Ovary (tissue), 3 donors: ENCODE data around the gene PIEZO1.

Source experiments
- EP300 ChIP-seq: sonication (generic); formaldehyde crosslinking; IDR thresholded peaks from one replicate; pipeline ENCODE4 v1.6.1; 2017; ENCODE audit warnings: antibody characterized with exemption
- POLR2A ChIP-seq: fragments of 450-650 bp; IDR thresholded peaks from one replicate; pipeline ENCODE4 v1.6.1; 2017; ENCODE audit warnings: antibody characterized with exemption, mild to moderate bottlenecking, moderate library complexity
- TF ChIP-seq, protein P1 (sequence below), 3 donors: fragments of 450-650 bp in 2 of 3; fragments of 200-600 bp in 1 of 3; IDR thresholded peaks; one replicate each; pipeline versions ENCODE4 v1.5.1 to v1.8.0; 2016 to 2022; ENCODE audit warnings: antibody characterized with exemption in 3 of 3, mild to moderate bottlenecking in 1 of 3
- donor health status: DM: no; HTN: no; CAD: no.

DNA sequence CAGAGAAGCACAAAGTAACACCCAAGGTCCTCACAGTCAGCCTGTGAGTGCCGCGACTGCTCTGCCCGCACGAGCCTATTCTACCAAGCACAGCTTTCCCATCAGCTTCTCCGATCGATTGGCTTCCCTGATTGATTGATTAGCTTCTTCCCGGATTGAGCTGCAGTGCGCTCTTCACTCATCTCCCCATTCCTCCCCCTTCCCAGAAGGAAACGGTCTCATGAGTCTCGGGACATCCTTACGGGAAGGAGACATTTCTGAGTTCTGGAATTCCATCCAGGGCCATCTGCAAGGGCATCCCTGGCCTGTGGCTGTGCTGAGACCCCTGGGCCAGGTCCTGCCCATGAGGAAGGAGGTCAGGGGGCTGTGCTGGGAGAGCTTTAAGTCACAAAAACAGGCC lies 18.0 kb downstream of the PIEZO1 start:
- TF ChIP-seq EP300 (no peak), POLR2A (no peak)
- TF ChIP-seq, protein P1, sequence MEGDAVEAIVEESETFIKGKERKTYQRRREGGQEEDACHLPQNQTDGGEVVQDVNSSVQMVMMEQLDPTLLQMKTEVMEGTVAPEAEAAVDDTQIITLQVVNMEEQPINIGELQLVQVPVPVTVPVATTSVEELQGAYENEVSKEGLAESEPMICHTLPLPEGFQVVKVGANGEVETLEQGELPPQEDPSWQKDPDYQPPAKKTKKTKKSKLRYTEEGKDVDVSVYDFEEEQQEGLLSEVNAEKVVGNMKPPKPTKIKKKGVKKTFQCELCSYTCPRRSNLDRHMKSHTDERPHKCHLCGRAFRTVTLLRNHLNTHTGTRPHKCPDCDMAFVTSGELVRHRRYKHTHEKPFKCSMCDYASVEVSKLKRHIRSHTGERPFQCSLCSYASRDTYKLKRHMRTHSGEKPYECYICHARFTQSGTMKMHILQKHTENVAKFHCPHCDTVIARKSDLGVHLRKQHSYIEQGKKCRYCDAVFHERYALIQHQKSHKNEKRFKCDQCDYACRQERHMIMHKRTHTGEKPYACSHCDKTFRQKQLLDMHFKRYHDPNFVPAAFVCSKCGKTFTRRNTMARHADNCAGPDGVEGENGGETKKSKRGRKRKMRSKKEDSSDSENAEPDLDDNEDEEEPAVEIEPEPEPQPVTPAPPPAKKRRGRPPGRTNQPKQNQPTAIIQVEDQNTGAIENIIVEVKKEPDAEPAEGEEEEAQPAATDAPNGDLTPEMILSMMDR (IDR thresholded peaks at IDR 0.05): no peak
